HepG2 (cell line): ENCODE measurements around the gene SPNS3. TPM values are rescaled to one million over a fixed set of nuclear protein-coding genes. Genes with fewer than 3 reads are reported as not detected.

Experiments
- ATAC-seq: fragments of 200-7000 bp; cut with Tn5 transposase; 3 replicates; pipeline ENCODE4 v1.9.1; 2020; ENCODE audit warnings: mild to moderate bottlenecking, moderate library complexity
- BruUV-seq: library from RNA; stranded (reverse); fragments of 400-500 nt; replicated peaks from 2 replicates; lab custom pipeline; 2021; lab: Mats Ljungman, UMichigan
- CTCF ChIA-PET: fragments of 300-600 bp; formaldehyde crosslinking; extraction: SDS; loops from one replicate; lab custom pipeline; 2021; ENCODE audit warnings: low total read pairs, inconsistent platforms, low intra/inter-chr PET ratio; lab: Yijun Ruan, JAX
- POLR2A ChIA-PET: fragments of 350-600 bp; sonication (Branson Sonifier 250); formaldehyde crosslinking; loops from one replicate; lab custom pipeline; 2020; ENCODE audit warnings: antibody characterized with exemption, inconsistent platforms; lab: Yijun Ruan, JAX
- DNase-seq: peaks from one replicate; pipeline ENCODE4 v3.0.0-alpha.2; 2015; ENCODE audit warnings: low spot score
- FAIRE-seq: peaks from 3 replicates; lab custom pipeline; 2011; peaks lifted over from hg19 to GRCh38; lab: Jason Lieb, UNC
- H2AFZ ChIP-seq: one replicate; pipeline ENCODE4 v1.6.1; 2011; ENCODE audit warnings: low read length, inconsistent platforms
- H3K27ac ChIP-seq: fragments of 300-600 bp; 3 replicates; pipeline ENCODE4 v1.8.0; 2011; ENCODE audit warnings: mixed run types, mild to moderate bottlenecking, mixed read lengths, low read length, inconsistent platforms; ENCODE audit not compliant: insufficient read depth; ENCODE audit errors: extremely low read length
- H3K27me3 ChIP-seq, 2 experiments: fragments of 200-600 bp in 1 of 2; 2 replicates in 1 of 2; 3 replicates in 1 of 2; pipeline versions ENCODE4 v1.6.0 to v1.8.0; 2011; ENCODE audit warnings: low read length in 2 of 2, mild to moderate bottlenecking in 2 of 2, moderate library complexity in 2 of 2, inconsistent platforms in 1 of 2; ENCODE audit not compliant: insufficient read depth in 2 of 2, control insufficient read depth in 1 of 2
- H3K36me3 ChIP-seq, 2 experiments: fragments of 200-600 bp in 1 of 2; replicated peaks in 1 of 2; 2 replicates in 1 of 2; 3 replicates in 1 of 2; pipeline versions ENCODE4 v1.5.1 to v1.8.0; 2011; ENCODE audit warnings: low read length in 2 of 2, inconsistent platforms in 1 of 2; ENCODE audit not compliant: insufficient read depth in 2 of 2, control insufficient read depth in 1 of 2
- H3K4me1 ChIP-seq: 2 replicates; pipeline ENCODE4 v1.5.1; 2012; ENCODE audit warnings: low read length, inconsistent platforms; ENCODE audit not compliant: insufficient read depth
- H3K4me2 ChIP-seq: 2 replicates; pipeline ENCODE4 v1.6.0; 2011; ENCODE audit warnings: low read depth, low read length, inconsistent platforms
- H3K4me3 ChIP-seq, 3 experiments: fragments of 200-600 bp in 1 of 3; sonication (generic), shearing (Covaris generic) in 1 of 3; replicated peaks in 1 of 3; 2 replicates each; pipeline ENCODE4 v1.5.1; 2011 to 2016; ENCODE audit warnings: low read length in 3 of 3, inconsistent platforms in 2 of 3, low read depth in 2 of 3, mild to moderate bottlenecking in 2 of 3, control low read depth in 1 of 3, mixed read lengths in 1 of 3; ENCODE audit not compliant: insufficient read depth in 1 of 3
- H3K79me2 ChIP-seq: one replicate; pipeline ENCODE4 v1.6.1; 2011; ENCODE audit warnings: low read length, inconsistent platforms; ENCODE audit not compliant: insufficient read depth
- H3K9ac ChIP-seq: 2 replicates; pipeline ENCODE4 v1.6.0; 2011; ENCODE audit warnings: mild to moderate bottlenecking, low read depth, low read length, inconsistent platforms; ENCODE audit not compliant: insufficient read depth
- H3K9me3 ChIP-seq: 2 replicates; pipeline ENCODE4 v1.5.1; 2012; ENCODE audit warnings: mild to moderate bottlenecking, low read length
- H4K20me1 ChIP-seq: 2 replicates; pipeline ENCODE4 v1.6.0; 2011; ENCODE audit warnings: inconsistent platforms, mild to moderate bottlenecking, low read length, moderate library complexity; ENCODE audit not compliant: insufficient read depth
- AGO2 ChIP-seq: fragments of 200-400 bp; formaldehyde crosslinking; optimal IDR thresholded peaks from 2 replicates; pipeline ENCODE3; 2017; ENCODE audit warnings: mild to moderate bottlenecking, low read depth, low read length, moderate library complexity
- AKAP8 ChIP-seq: sonication (generic); formaldehyde crosslinking; IDR thresholded peaks from 2 replicates; pipeline ENCODE4 v1.5.1; 2020; ENCODE audit warnings: mild to moderate bottlenecking, missing genetic modification reagents
- BCL3 ChIP-seq: sonication (generic); formaldehyde crosslinking; IDR thresholded peaks from 2 replicates; pipeline ENCODE4 v1.5.1; 2020; ENCODE audit warnings: mild to moderate bottlenecking, missing genetic modification reagents, moderate library complexity
- MTA3 ChIP-seq: sonication (generic); formaldehyde crosslinking; IDR thresholded peaks from 2 replicates; pipeline ENCODE4 v1.4.0; 2020; ENCODE audit warnings: missing genetic modification reagents
- NRL ChIP-seq: sonication (generic); formaldehyde crosslinking; IDR thresholded peaks from 2 replicates; pipeline ENCODE4 v1.5.0; 2020; ENCODE audit warnings: missing genetic modification reagents, mild to moderate bottlenecking, moderate library complexity, borderline replicate concordance
- POLR2G ChIP-seq: fragments of 200-400 bp; formaldehyde crosslinking; IDR thresholded peaks from 2 replicates; pipeline ENCODE4 v1.6.1; 2018; ENCODE audit warnings: mild to moderate bottlenecking, low read depth, low read length, moderate library complexity
- RBAK ChIP-seq: sonication (generic); formaldehyde crosslinking; IDR thresholded peaks from 2 replicates; pipeline ENCODE4 v1.5.1; 2020; ENCODE audit warnings: mild to moderate bottlenecking, missing genetic modification reagents
- TOPORS ChIP-seq: sonication (generic); formaldehyde crosslinking; IDR thresholded peaks from 2 replicates; pipeline ENCODE4 v1.8.0; 2023; ENCODE audit warnings: mild to moderate bottlenecking, missing genetic modification reagents
- ZNF331 ChIP-seq: sonication (generic); formaldehyde crosslinking; IDR thresholded peaks from 2 replicates; pipeline ENCODE4 v1.4.0; 2020; ENCODE audit warnings: missing genetic modification reagents
- ZNF44 ChIP-seq: sonication (generic); formaldehyde crosslinking; IDR thresholded peaks from 2 replicates; pipeline ENCODE4 v1.5.1; 2020; ENCODE audit warnings: mild to moderate bottlenecking, missing genetic modification reagents
- ZNF776 ChIP-seq: sonication (generic); formaldehyde crosslinking; IDR thresholded peaks from 2 replicates; pipeline ENCODE4 v1.4.0; 2020; ENCODE audit warnings: mild to moderate bottlenecking, missing genetic modification reagents
- ZNF777 ChIP-seq: sonication (generic); formaldehyde crosslinking; IDR thresholded peaks from 2 replicates; pipeline ENCODE4 v1.4.0; 2020; ENCODE audit warnings: missing genetic modification reagents
- ZSCAN25 ChIP-seq: sonication (generic); formaldehyde crosslinking; IDR thresholded peaks from 2 replicates; pipeline ENCODE4 v1.8.0; 2022; ENCODE audit warnings: mild to moderate bottlenecking, missing genetic modification reagents
- WGBS: methylation state at CpG from one replicate; pipeline ENCODE4 v1.1.6; 2017; ENCODE audit warnings: low lambda C conversion rate; 5-methylcytosine and 5-hydroxymethylcytosine counted together
- in situ Hi-C: cut with HindIII; loops from 2 replicates; pipeline ENCODE4 v1.10.0; 2017; ENCODE audit warnings: low pct_unique_long_range_greater_than_20kb; ENCODE audit not compliant: extremely low pct_ligation_motif_present
- intact Hi-C: fragments of 100-400 bp; cut with micrococcal nuclease; formaldehyde crosslinking; loops from one replicate; pipeline ENCODE4 v1.10.0; 2022; ENCODE audit not compliant: unreplicated experiment
- polyA plus RNA-seq, 8 experiments: library from polyadenylated mRNA; depleted of rRNA in 3 of 8; stranded (reverse) in 7 of 8; unstranded in 1 of 8; fragments of >200 nt; fragmentation: Illumina TruSeq in 4 of 8; extraction: Trizol in 4 of 8; gene quantifications; 2 replicates each; pipeline versions ENCODE4 v1.2.1 to v1.2.3, GENCODE V29; 2011 to 2016; ENCODE audit warnings: low read depth in 4 of 8, missing spikeins in 1 of 8, mixed read lengths in 1 of 8; ENCODE audit not compliant: insufficient read depth in 1 of 8
- total RNA-seq, 5 experiments: library from RNA; depleted of rRNA; stranded (reverse); fragments of >200 nt; fragmentation: Illumina TruSeq; extraction: Trizol; gene quantifications; 2 replicates each; pipeline ENCODE4 v1.2.3, GENCODE V29; 2016; ENCODE audit warnings: low read depth in 1 of 5
- TF ChIP-seq, protein P1 (sequence below): sonication (generic); formaldehyde crosslinking; IDR thresholded peaks from one replicate; pipeline ENCODE4 v1.5.1; 2020; ENCODE audit warnings: mild to moderate bottlenecking, missing genetic modification reagents; ENCODE audit errors: not compliant biosample characterization
- TF ChIP-seq, protein P2 (sequence below), 2 experiments: fragments of 450-650 bp in 1 of 2; sonication (generic) in 1 of 2; formaldehyde crosslinking; IDR thresholded peaks; 2 replicates each; pipeline versions ENCODE4 v1.5.0 to v1.8.0; 2020 to 2022; ENCODE audit warnings: mild to moderate bottlenecking in 1 of 2, missing genetic modification reagents in 1 of 2

The SPNS3 gene
- total and polyA plus RNA-seq, 2 of the 13 experiments (the other 11 are each of a cell fraction or from before 2014, with no cell fraction given) = not detected

DNA sequence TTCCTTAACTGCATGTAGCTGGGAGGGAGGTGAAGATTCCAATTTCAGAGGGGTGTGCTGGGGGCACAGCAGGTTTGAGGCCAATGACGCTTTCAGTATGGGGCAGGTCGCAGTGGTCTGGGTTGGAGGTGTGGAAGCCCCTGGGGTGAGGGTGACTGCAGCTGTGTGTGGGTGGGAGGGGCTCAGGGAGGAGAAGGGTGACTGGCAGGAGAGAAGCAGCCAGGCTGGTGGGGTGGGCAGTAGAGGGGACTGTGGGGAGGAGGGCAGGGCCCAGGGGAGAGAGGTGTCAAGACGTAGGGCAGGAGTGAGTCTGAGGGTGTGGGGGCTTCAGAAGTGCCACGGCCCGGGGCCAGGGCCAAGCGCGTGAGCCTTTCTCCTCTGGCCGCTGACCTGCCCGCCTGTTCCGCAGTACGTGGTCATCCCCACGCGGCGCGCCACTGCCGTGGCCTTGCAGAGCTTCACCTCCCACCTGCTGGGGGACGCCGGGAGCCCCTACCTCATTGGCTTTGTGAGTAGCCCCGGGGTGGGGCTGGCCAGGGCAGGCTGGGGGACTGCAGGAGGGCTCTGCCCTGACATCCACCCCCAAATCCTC lies 102.0 kb downstream of the SPNS3 start:
- no peak overlapping the region for H3K4me3 ChIP-seq
- ATAC-seq (no peak), FAIRE-seq (no peak), DNase-seq (no peak)
- 83% methylated on average over 3 of the region's 19 CpGs for WGBS
- H4K20me1 ChIP-seq = 0 out of 2 replicates have a peak, but pooled peaks cover 2% of the 10 kb centered on the region
- H3K27ac ChIP-seq = no peak overlapping the region
- no TSS peak for BruUV-seq
- no peaks in the 10 kb centered on the region for H3K79me2 ChIP-seq
- H2AFZ ChIP-seq = no peak overlapping the region
- H3K4me2 ChIP-seq = no peak overlapping the region
- H3K27me3 ChIP-seq = peaks cover 3 to 24% of the 10 kb centered on the region in 2 experiments
- no peaks in the 10 kb centered on the region for H3K9me3 ChIP-seq
- in situ Hi-C loops = no loop called here
- POLR2A ChIA-PET = interaction anchor here (2.4 kb wide), 1 partner anchor 20 kb away, joined by 8 read pairs; the partner anchor contains the start of gene MYBBP1A
- peaks cover 8 to 22% of the 10 kb centered on the region in 2 experiments for H3K36me3 ChIP-seq
- peaks cover 21% of the 10 kb centered on the region for H3K4me1 ChIP-seq
- intact Hi-C loops = no loop called here
- CTCF ChIA-PET = no interaction called here
- no peak overlapping the region for H3K9ac ChIP-seq
- no peak for TF ChIP-seq BCL3
- TF ChIP-seq, protein P1, sequence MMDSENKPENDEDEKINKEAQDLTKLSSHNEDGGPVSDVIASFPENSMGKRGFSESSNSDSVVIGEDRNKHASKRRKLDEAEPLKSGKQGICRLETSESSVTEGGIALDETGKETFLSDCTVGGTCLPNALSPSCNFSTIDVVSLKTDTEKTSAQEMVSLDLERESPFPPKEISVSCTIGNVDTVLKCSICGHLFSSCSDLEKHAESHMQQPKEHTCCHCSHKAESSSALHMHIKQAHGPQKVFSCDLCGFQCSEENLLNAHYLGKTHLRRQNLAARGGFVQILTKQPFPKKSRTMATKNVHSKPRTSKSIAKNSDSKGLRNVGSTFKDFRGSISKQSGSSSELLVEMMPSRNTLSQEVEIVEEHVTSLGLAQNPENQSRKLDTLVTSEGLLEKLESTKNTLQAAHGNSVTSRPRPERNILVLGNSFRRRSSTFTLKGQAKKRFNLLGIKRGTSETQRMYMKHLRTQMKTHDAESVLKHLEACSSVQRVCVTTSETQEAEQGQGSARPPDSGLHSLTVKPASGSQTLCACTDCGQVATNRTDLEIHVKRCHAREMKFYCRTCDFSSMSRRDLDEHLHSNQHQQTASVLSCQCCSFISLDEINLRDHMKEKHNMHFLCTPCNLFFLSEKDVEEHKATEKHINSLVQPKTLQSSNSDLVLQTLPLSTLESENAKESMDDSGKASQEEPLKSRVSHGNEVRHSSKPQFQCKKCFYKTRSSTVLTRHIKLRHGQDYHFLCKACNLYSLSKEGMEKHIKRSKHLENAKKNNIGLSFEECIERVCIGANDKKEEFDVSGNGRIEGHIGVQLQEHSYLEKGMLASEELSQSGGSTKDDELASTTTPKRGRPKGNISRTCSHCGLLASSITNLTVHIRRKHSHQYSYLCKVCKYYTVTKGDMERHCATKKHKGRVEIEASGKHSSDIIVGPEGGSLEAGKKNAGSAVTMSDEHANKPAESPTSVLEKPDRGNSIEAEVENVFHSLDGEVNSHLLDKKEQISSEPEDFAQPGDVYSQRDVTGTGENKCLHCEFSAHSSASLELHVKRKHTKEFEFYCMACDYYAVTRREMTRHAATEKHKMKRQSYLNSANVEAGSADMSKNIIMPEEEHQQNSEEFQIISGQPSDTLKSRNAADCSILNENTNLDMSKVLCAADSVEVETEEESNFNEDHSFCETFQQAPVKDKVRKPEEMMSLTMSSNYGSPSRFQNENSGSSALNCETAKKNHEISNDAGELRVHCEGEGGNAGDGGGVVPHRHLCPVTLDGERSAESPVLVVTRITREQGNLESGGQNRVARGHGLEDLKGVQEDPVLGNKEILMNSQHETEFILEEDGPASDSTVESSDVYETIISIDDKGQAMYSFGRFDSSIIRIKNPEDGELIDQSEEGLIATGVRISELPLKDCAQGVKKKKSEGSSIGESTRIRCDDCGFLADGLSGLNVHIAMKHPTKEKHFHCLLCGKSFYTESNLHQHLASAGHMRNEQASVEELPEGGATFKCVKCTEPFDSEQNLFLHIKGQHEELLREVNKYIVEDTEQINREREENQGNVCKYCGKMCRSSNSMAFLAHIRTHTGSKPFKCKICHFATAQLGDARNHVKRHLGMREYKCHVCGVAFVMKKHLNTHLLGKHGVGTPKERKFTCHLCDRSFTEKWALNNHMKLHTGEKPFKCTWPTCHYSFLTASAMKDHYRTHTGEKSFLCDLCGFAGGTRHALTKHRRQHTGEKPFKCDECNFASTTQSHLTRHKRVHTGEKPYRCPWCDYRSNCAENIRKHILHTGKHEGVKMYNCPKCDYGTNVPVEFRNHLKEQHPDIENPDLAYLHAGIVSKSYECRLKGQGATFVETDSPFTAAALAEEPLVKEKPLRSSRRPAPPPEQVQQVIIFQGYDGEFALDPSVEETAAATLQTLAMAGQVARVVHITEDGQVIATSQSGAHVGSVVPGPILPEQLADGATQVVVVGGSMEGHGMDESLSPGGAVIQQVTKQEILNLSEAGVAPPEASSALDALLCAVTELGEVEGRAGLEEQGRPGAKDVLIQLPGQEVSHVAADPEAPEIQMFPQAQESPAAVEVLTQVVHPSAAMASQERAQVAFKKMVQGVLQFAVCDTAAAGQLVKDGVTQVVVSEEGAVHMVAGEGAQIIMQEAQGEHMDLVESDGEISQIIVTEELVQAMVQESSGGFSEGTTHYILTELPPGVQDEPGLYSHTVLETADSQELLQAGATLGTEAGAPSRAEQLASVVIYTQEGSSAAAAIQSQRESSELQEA (CRISPR knock-in tag) = no peak
- no peak for TF ChIP-seq RBAK
- TF ChIP-seq, protein P2, sequence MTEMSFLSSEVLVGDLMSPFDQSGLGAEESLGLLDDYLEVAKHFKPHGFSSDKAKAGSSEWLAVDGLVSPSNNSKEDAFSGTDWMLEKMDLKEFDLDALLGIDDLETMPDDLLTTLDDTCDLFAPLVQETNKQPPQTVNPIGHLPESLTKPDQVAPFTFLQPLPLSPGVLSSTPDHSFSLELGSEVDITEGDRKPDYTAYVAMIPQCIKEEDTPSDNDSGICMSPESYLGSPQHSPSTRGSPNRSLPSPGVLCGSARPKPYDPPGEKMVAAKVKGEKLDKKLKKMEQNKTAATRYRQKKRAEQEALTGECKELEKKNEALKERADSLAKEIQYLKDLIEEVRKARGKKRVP (CRISPR knock-in tag; IDR thresholded peaks at IDR 0.05) = no peak
- TF ChIP-seq ZNF44 = no peak
- peak; percentile 86 for TF ChIP-seq AGO2
- TF ChIP-seq AKAP8 = peak; percentile 51; the same call in 1 of the 2 replicates
- TF ChIP-seq ZNF776 = no peak
- no peak for TF ChIP-seq ZNF331 (CRISPR knock-in tag)
- no peak for TF ChIP-seq TOPORS (CRISPR knock-in tag)
- TF ChIP-seq NRL (CRISPR knock-in tag) = no peak
- no peak for TF ChIP-seq MTA3
- no peak for TF ChIP-seq ZNF777 (CRISPR knock-in tag)
- peak; percentile 14 for TF ChIP-seq POLR2G
- TF ChIP-seq ZSCAN25 (CRISPR knock-in tag) = no peak
